Effector memory CD4-positive, alpha-beta T cell (primary cell): ENCODE results near the gene LAPTM5.

ENCODE experiments used
- DNase-seq, 3 donors: peaks; one replicate each; pipeline ENCODE4 v3.0.0-alpha.2; 2020
- H3K27ac ChIP-seq: 2 replicates; pipeline ENCODE4 v1.7.0; 2013; ENCODE audit warnings: mild to moderate bottlenecking, low read length, moderate library complexity; ENCODE audit not compliant: insufficient read depth, poor library complexity, severe bottlenecking
- H3K27me3 ChIP-seq: replicated peaks from 2 replicates; pipeline ENCODE4 v1.7.0; 2013; ENCODE audit warnings: mild to moderate bottlenecking, low read length; ENCODE audit not compliant: insufficient read depth, control insufficient read depth, poor library complexity, severe bottlenecking
- H3K36me3 ChIP-seq: 2 replicates; pipeline ENCODE4 v1.7.0; 2013; ENCODE audit warnings: mild to moderate bottlenecking, low read length, moderate library complexity; ENCODE audit not compliant: control insufficient read depth, insufficient read depth
- H3K4me1 ChIP-seq: 2 replicates; pipeline ENCODE4 v1.7.0; 2013; ENCODE audit warnings: low read length, mild to moderate bottlenecking; ENCODE audit not compliant: control insufficient read depth, insufficient read depth, poor library complexity, severe bottlenecking
- H3K4me3 ChIP-seq: 2 replicates; pipeline ENCODE4 v1.7.0; 2013; ENCODE audit warnings: low read length, low read depth, mild to moderate bottlenecking; ENCODE audit not compliant: insufficient read depth, poor library complexity, severe bottlenecking
- H3K9me3 ChIP-seq: 2 replicates; pipeline ENCODE4 v1.7.0; 2013; ENCODE audit warnings: mild to moderate bottlenecking, low read length, moderate library complexity; ENCODE audit not compliant: control insufficient read depth

The LAPTM5 gene

GRCh38 chr1:30755334-30755733 lies 2.2 kb downstream of the LAPTM5 start:
- DNase-seq = no peak
- peaks cover 9% of the 10 kb centered on the region for H3K36me3 ChIP-seq
- H3K4me3 ChIP-seq = peak overlapping the region; percentile 87
- H3K27ac ChIP-seq = peak overlapping the region; percentile 93
- peaks cover 69% of the 10 kb centered on the region for H3K4me1 ChIP-seq
- H3K27me3 ChIP-seq = no peaks in the 10 kb centered on the region
- H3K9me3 ChIP-seq = no peaks in the 10 kb centered on the region

GRCh38 chr1:30754684-30755171 lies 2.8 kb downstream of the LAPTM5 start:
- Histone ChIP-seq H3K27me3 (no peaks in the 10 kb centered on the region), H3K4me1 (peaks cover 69% of the 10 kb centered on the region)
- DNase-seq = peak in 1 of 3 donors; percentile 25

GRCh38 chr1:30753660-30754123 lies 3.9 kb downstream of the LAPTM5 start:
- peaks cover 9% of the 10 kb centered on the region for H3K36me3 ChIP-seq
- no peak for DNase-seq
- no peaks in the 10 kb centered on the region for H3K27me3 ChIP-seq
- peak overlapping the region; percentile 41 for H3K4me3 ChIP-seq
- no peaks in the 10 kb centered on the region for H3K9me3 ChIP-seq
- peak overlapping the region; percentile 93 for H3K27ac ChIP-seq
- peaks cover 69% of the 10 kb centered on the region for H3K4me1 ChIP-seq

More at GRCh38 chr1:30754684-30755171, 2.8 kb downstream of the LAPTM5 start:
- Histone ChIP-seq H3K9me3 (no peaks in the 10 kb centered on the region), H3K4me3 (peak overlapping the region; percentile 87), H3K36me3 (peaks cover 9% of the 10 kb centered on the region), H3K27ac (peak overlapping the region; percentile 93)

GRCh38 chr1:30753118-30753517 lies 4.5 kb downstream of the LAPTM5 start:
- Histone ChIP-seq H3K27me3 (no peaks in the 10 kb centered on the region), H3K4me1 (peaks cover 69% of the 10 kb centered on the region), H3K4me3 (peak overlapping the region; percentile 41), H3K9me3 (no peaks in the 10 kb centered on the region), H3K36me3 (peaks cover 9% of the 10 kb centered on the region), H3K27ac (peak overlapping the region; percentile 93)
- DNase-seq = no peak

GRCh38 chr1:30752651-30752908 lies 5.0 kb downstream of the LAPTM5 start:
- Histone ChIP-seq H3K4me3 (peak overlapping the region; percentile 41), H3K4me1 (peaks cover 69% of the 10 kb centered on the region), H3K27me3 (no peaks in the 10 kb centered on the region), H3K9me3 (no peaks in the 10 kb centered on the region), H3K36me3 (peaks cover 9% of the 10 kb centered on the region), H3K27ac (peak overlapping the region; percentile 93)
- DNase-seq = no peak

- peaks cover 9% of the 10 kb centered on the region for H3K36me3 ChIP-seq
- peak overlapping the region; percentile 41 for H3K4me3 ChIP-seq
- H3K9me3 ChIP-seq = no peaks in the 10 kb centered on the region
- no peak for DNase-seq
- H3K4me1 ChIP-seq = peaks cover 74% of the 10 kb centered on the region
- peak overlapping the region; percentile 93 for H3K27ac ChIP-seq
- H3K27me3 ChIP-seq = no peaks in the 10 kb centered on the region
Observed at GRCh38 chr1:30751830-30752650, 5.5 kb downstream of the LAPTM5 start.

GRCh38 chr1:30750731-30751291 lies 6.8 kb downstream of the LAPTM5 start:
- Histone ChIP-seq H3K27me3 (no peaks in the 10 kb centered on the region), H3K9me3 (no peaks in the 10 kb centered on the region), H3K36me3 (peaks cover 9% of the 10 kb centered on the region), H3K4me3 (peak overlapping the region; percentile 32), H3K4me1 (peaks cover 86% of the 10 kb centered on the region), H3K27ac (peak overlapping the region; percentile 93)
- no peak for DNase-seq

GRCh38 chr1:30749691-30750583 lies 7.6 kb downstream of the LAPTM5 start:
- H3K36me3 ChIP-seq = peaks cover 9% of the 10 kb centered on the region
- no peaks in the 10 kb centered on the region for H3K27me3 ChIP-seq
- H3K27ac ChIP-seq = peak overlapping the region; percentile 93
- peak; percentile 61 to 81 (median 63) for DNase-seq
- peaks cover 88% of the 10 kb centered on the region for H3K4me1 ChIP-seq
- H3K9me3 ChIP-seq = no peaks in the 10 kb centered on the region
- H3K4me3 ChIP-seq = peak overlapping the region; percentile 35

GRCh38 chr1:30748699-30749401 lies 8.7 kb downstream of the LAPTM5 start:
- peaks cover 9% of the 10 kb centered on the region for H3K36me3 ChIP-seq

More at GRCh38 chr1:30748699-30749401, 8.7 kb downstream of the LAPTM5 start:
- Histone ChIP-seq H3K27ac (peak overlapping the region; percentile 93), H3K27me3 (no peaks in the 10 kb centered on the region), H3K4me3 (peak overlapping the region; percentile 35), H3K4me1 (peaks cover 95% of the 10 kb centered on the region), H3K9me3 (no peaks in the 10 kb centered on the region)
- DNase-seq = no peak
